A673 (cell line): ENCODE measurements around the gene PTPN14. TPM values are rescaled to one million over a fixed set of nuclear protein-coding genes. Genes with fewer than 3 reads are reported as not detected.
A peak's percentile ranks its signal among the peaks of the same experiment; 100 is the strongest.

Source experiments
- BruUV-seq: library from RNA; stranded (reverse); fragments of 400-500 nt; replicated peaks from 2 replicates; lab custom pipeline; 2021; lab: Mats Ljungman, UMichigan
- CTCF ChIA-PET: fragments of 300-600 bp; sonication (Branson Sonifier 250); formaldehyde crosslinking; loops from one replicate; lab custom pipeline; 2022; ENCODE audit warnings: antibody characterized with exemption; lab: Charles Lee
- POLR2A ChIA-PET: fragments of 300-600 bp; sonication (Branson Sonifier 250); formaldehyde crosslinking; loops from one replicate; lab custom pipeline; 2022; ENCODE audit warnings: antibody characterized with exemption; ENCODE audit not compliant: low non-redundant PET; lab: Charles Lee
- DNase-seq: peaks from one replicate; pipeline ENCODE4 v3.0.0-alpha.2; 2015; ENCODE audit warnings: low spot score
- H3K27ac ChIP-seq: fragments of 200-600 bp; sonication (generic); 2 replicates; pipeline ENCODE4 v1.5.1; 2016; ENCODE audit warnings: mixed run types, low read depth, mild to moderate bottlenecking, mixed read lengths, antibody characterized with exemption, low read length; ENCODE audit not compliant: poor library complexity, severe bottlenecking
- H3K27me3 ChIP-seq: fragments of 200-600 bp; sonication (generic); replicated peaks from 2 replicates; pipeline ENCODE4 v1.6.1; 2017; ENCODE audit warnings: mixed run types, low read depth, mild to moderate bottlenecking, mixed read lengths, antibody characterized with exemption, low read length; ENCODE audit not compliant: insufficient read depth, poor library complexity
- H3K36me3 ChIP-seq: fragments of 200-600 bp; sonication (generic); 2 replicates; pipeline ENCODE4 v1.6.1; 2016; ENCODE audit warnings: mixed run types, mild to moderate bottlenecking, mixed read lengths, antibody characterized with exemption, low read length; ENCODE audit not compliant: insufficient read depth, poor library complexity, severe bottlenecking
- H3K4me1 ChIP-seq: fragments of 200-600 bp; sonication (generic); 2 replicates; pipeline ENCODE4 v1.6.1; 2017; ENCODE audit warnings: mixed run types, mild to moderate bottlenecking, mixed read lengths, antibody characterized with exemption, low read length; ENCODE audit not compliant: insufficient read depth, poor library complexity, severe bottlenecking
- H3K4me3 ChIP-seq: fragments of 200-600 bp; sonication (generic); 2 replicates; pipeline ENCODE4 v1.5.1; 2016; ENCODE audit warnings: low read depth, mixed run types, mild to moderate bottlenecking, mixed read lengths, low read length; ENCODE audit not compliant: poor library complexity, severe bottlenecking
- H3K9me3 ChIP-seq: fragments of 200-600 bp; sonication (generic); 2 replicates; pipeline ENCODE4 v1.6.1; 2016; ENCODE audit warnings: mixed run types, low read depth, mild to moderate bottlenecking, mixed read lengths, antibody characterized with exemption, low read length; ENCODE audit not compliant: poor library complexity, severe bottlenecking
- EZH2 ChIP-seq: fragments of 200-600 bp; sonication (generic); IDR thresholded peaks from 2 replicates; pipeline ENCODE4 v1.6.1; 2017; ENCODE audit warnings: borderline replicate concordance, low read depth, mild to moderate bottlenecking, mixed read lengths, antibody characterized with exemption, low read length; ENCODE audit not compliant: poor library complexity, severe bottlenecking
- intact Hi-C: fragments of 100-400 bp; cut with micrococcal nuclease; formaldehyde crosslinking; loops from one replicate; pipeline ENCODE4 v1.10.0; 2022; ENCODE audit not compliant: unreplicated experiment
- total RNA-seq: library from RNA; stranded (reverse); gene quantifications from 2 replicates; pipeline ENCODE4 v1.2.3, GENCODE V29; 2021
- TF ChIP-seq, protein P1 (sequence below): fragments of 300-800, 200-600 bp; sonication (generic); conservative IDR thresholded peaks from 2 replicates; pipeline ENCODE4 v1.5.1; 2017; ENCODE audit warnings: low read depth, mild to moderate bottlenecking, antibody characterized with exemption, low read length, moderate library complexity, mixed read lengths

The PTPN14 gene
- total RNA-seq, 1 experiment from 2014 or later: 114 TPM

- H3K4me3 ChIP-seq: no peak overlapping the region
- H3K36me3 ChIP-seq: no peaks in the 10 kb centered on the region
- POLR2A ChIA-PET: no interaction called here
- intact Hi-C loops: loop anchor here (5.0 kb wide), 1 partner anchor 181 kb away; no protein-coding TSS in a partner anchor
- H3K9me3 ChIP-seq: no peaks in the 10 kb centered on the region
- no peaks in the 10 kb centered on the region for H3K27me3 ChIP-seq
- peaks cover 50% of the 10 kb centered on the region for H3K4me1 ChIP-seq
- BruUV-seq: no TSS peak
- H3K27ac ChIP-seq: no peak overlapping the region
- TF ChIP-seq, protein P1, sequence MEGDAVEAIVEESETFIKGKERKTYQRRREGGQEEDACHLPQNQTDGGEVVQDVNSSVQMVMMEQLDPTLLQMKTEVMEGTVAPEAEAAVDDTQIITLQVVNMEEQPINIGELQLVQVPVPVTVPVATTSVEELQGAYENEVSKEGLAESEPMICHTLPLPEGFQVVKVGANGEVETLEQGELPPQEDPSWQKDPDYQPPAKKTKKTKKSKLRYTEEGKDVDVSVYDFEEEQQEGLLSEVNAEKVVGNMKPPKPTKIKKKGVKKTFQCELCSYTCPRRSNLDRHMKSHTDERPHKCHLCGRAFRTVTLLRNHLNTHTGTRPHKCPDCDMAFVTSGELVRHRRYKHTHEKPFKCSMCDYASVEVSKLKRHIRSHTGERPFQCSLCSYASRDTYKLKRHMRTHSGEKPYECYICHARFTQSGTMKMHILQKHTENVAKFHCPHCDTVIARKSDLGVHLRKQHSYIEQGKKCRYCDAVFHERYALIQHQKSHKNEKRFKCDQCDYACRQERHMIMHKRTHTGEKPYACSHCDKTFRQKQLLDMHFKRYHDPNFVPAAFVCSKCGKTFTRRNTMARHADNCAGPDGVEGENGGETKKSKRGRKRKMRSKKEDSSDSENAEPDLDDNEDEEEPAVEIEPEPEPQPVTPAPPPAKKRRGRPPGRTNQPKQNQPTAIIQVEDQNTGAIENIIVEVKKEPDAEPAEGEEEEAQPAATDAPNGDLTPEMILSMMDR: no peak
- TF ChIP-seq EZH2: no peak
- CTCF ChIA-PET: interaction anchor here (4.0 kb wide), 1 partner anchor 250 kb away, joined by 62 read pairs; no protein-coding TSS in a partner anchor
- no peak for DNase-seq
These were observed 31.7 kb upstream of the PTPN14 start for GRCh38 chr1:214583113-214583512.

- H3K27me3 ChIP-seq: no peaks in the 10 kb centered on the region
- intact Hi-C loops: loop anchor here (5.0 kb wide), 1 partner anchor 180 kb away; no protein-coding TSS in a partner anchor
- H3K36me3 ChIP-seq: no peaks in the 10 kb centered on the region
- TF ChIP-seq, protein P1: no peak
- no peak for TF ChIP-seq EZH2
- no TSS peak for BruUV-seq
- no peak overlapping the region for H3K27ac ChIP-seq
- H3K9me3 ChIP-seq: no peaks in the 10 kb centered on the region
- no peak overlapping the region for H3K4me3 ChIP-seq
- ChIA-PET POLR2A (no interaction called here), CTCF (interaction anchor here (0.6 kb wide), 1 partner anchor 10 kb away, joined by 11 read pairs; no protein-coding TSS in a partner anchor)
- peaks cover 50% of the 10 kb centered on the region for H3K4me1 ChIP-seq
- no peak for DNase-seq
These were observed 31.0 kb upstream of the PTPN14 start for GRCh38 chr1:214582289-214582891.

GRCh38 chr1:214581785-214582184 is 30.4 kb upstream of the PTPN14 start:
- no peak for TF ChIP-seq EZH2
- TF ChIP-seq, protein P1: no peak
- peak; percentile 39 for DNase-seq

More at GRCh38 chr1:214581785-214582184, 30.4 kb upstream of the PTPN14 start:
- no peaks in the 10 kb centered on the region for H3K27me3 ChIP-seq
- intact Hi-C loops: loop anchor here (5.0 kb wide), 1 partner anchor 179 kb away; no protein-coding TSS in a partner anchor
- no peak overlapping the region for H3K4me3 ChIP-seq
- peaks cover 4% of the 10 kb centered on the region for H3K9me3 ChIP-seq
- BruUV-seq: no TSS peak
- no peaks in the 10 kb centered on the region for H3K36me3 ChIP-seq
- peak overlapping the region; percentile 45 for H3K27ac ChIP-seq
- ChIA-PET POLR2A (no interaction called here), CTCF (interaction anchor here (0.6 kb wide), 1 partner anchor 9 kb away, joined by 11 read pairs; no protein-coding TSS in a partner anchor)
- H3K4me1 ChIP-seq: peaks cover 50% of the 10 kb centered on the region
